ENCODE data around the gene TBC1D4. TPM values are rescaled to one million over a fixed set of nuclear protein-coding genes. Genes with fewer than 3 reads are reported as not detected.

TBC1D4 gene
- total RNA-seq, 2 donors from 2014 or later: 16.7 to 27.9 TPM

DNA sequence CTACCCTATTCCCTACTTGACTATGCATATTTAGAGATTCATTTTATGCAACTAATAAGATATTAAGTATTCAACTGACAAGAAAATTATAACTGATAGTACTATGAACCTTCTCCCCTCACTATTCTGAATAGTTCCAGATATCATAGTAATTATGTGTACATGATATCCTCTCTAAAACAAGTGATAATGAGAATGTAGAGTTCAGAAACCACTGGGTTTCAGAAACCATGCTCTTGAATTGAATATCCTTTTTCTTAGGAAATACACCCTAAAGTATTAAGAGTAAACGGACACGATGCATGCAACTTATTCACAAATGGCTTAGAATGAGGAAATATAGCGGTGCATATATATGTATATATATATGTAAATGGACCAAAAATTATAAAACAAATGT lies 160.9 kb downstream of the TBC1D4 start:
- no peaks in the 10 kb centered on the region for H3K4me1 ChIP-seq
- no peaks in the 10 kb centered on the region for H3K9me3 ChIP-seq
- no peak overlapping the region for H3K27ac ChIP-seq
- TF ChIP-seq, protein P1, sequence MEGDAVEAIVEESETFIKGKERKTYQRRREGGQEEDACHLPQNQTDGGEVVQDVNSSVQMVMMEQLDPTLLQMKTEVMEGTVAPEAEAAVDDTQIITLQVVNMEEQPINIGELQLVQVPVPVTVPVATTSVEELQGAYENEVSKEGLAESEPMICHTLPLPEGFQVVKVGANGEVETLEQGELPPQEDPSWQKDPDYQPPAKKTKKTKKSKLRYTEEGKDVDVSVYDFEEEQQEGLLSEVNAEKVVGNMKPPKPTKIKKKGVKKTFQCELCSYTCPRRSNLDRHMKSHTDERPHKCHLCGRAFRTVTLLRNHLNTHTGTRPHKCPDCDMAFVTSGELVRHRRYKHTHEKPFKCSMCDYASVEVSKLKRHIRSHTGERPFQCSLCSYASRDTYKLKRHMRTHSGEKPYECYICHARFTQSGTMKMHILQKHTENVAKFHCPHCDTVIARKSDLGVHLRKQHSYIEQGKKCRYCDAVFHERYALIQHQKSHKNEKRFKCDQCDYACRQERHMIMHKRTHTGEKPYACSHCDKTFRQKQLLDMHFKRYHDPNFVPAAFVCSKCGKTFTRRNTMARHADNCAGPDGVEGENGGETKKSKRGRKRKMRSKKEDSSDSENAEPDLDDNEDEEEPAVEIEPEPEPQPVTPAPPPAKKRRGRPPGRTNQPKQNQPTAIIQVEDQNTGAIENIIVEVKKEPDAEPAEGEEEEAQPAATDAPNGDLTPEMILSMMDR (IDR thresholded peaks at IDR 0.05): no peak
- intact Hi-C loops (cut with DNase I): no loop called here
- DNase-seq: no peak
- no peak overlapping the region for H3K4me3 ChIP-seq
- H3K27me3 ChIP-seq: no peaks in the 10 kb centered on the region
- no peak overlapping the region for H3K9ac ChIP-seq (ENCODE audit: low read depth in 2 of 2, low read length in 2 of 2)
- H3K36me3 ChIP-seq: no peaks in the 10 kb centered on the region

DNA sequence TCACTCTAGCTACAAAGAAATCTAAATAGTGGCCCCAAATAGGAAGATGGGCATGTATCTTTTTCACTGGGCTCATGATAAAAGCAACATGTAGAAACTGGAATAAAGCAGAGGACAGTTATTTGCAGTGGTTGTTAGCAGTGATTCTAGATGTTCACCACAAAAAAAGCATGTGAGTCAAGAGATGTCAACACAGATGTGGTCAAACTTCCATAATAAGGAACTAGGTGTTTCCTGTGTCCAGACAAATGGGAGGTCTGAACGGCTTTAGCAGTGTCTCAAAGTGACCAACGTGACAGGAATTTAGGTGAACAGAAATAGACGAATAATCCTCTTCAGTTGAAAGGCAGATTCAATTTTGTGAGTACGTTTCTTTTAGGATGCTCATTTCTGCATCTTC lies 162.7 kb downstream of the TBC1D4 start:
- Histone ChIP-seq H3K27ac (no peak overlapping the region), H3K9ac (ENCODE audit: low read depth in 2 of 2, low read length in 2 of 2) (no peak overlapping the region), H3K4me3 (no peak overlapping the region), H3K9me3 (no peaks in the 10 kb centered on the region), H3K27me3 (no peaks in the 10 kb centered on the region), H3K36me3 (no peaks in the 10 kb centered on the region), H3K4me1 (no peaks in the 10 kb centered on the region)
- TF ChIP-seq, protein P1 (IDR thresholded peaks at IDR 0.05): no peak
- intact Hi-C loops (cut with DNase I): no loop called here
- DNase-seq: no peak

DNA sequence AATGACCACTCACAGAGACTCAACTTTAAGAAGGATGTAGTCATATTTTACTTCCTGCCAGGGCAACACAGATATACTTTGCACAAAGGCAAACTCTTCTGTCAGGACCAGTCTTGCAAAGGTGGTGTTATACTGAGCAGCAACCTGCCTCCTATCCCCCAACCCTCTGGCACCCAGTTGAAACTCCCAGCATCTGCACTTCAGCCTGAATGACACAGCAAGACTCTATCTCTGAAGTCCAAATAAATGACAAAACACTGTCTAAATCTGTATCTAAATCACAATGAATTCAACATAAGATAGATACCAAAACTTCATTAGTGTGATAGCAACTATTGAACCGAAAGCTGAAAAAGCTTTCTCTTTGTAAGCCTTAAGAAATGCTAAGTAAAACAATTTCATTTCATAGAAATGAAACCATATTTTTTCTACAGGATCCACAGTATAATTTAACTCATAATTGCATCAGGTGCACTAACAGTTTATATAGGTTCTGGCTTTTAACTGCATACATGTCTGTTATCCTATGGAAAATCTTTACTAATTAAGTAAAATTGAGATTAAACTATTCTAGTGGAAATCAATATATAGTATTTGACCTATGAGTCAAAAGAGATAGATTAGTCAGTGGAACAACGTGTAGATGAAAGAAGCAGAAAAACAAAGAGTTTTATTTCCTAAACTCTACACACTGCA lies 163.7 kb downstream of the TBC1D4 start:
- H3K4me3 ChIP-seq: no peak overlapping the region
- no peaks in the 10 kb centered on the region for H3K4me1 ChIP-seq
- H3K27me3 ChIP-seq: no peaks in the 10 kb centered on the region
- H3K9me3 ChIP-seq: no peaks in the 10 kb centered on the region
- no peak for DNase-seq
- no peak overlapping the region for H3K9ac ChIP-seq (ENCODE audit: low read depth in 2 of 2, low read length in 2 of 2)
- H3K36me3 ChIP-seq: no peaks in the 10 kb centered on the region
- TF ChIP-seq, protein P1 (IDR thresholded peaks at IDR 0.05): no peak
- intact Hi-C loops (cut with DNase I): no loop called here
- no peak overlapping the region for H3K27ac ChIP-seq

DNA sequence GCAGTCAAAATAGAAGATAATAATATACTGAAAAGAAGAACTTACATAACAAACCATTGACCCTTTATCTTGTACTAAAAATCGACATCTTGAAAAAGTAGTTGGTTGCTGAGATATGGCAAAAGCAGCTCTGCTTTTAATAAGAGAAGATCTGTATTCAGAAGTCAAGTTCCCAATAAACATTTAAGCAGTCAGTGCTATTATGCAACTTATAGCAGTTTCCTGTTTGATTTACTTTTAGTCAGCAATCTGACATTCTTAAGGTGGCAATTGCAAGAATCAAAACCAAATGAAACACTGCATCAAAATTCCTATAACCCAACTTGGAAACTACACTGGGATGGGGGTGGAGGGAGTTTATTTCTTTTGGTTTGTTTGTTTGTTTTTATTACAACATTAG lies 165.5 kb downstream of the TBC1D4 start:
- Histone ChIP-seq H3K4me3 (no peak overlapping the region), H3K9ac (ENCODE audit: low read depth in 2 of 2, low read length in 2 of 2) (no peak overlapping the region), H3K36me3 (no peaks in the 10 kb centered on the region), H3K27ac (no peak overlapping the region), H3K27me3 (no peaks in the 10 kb centered on the region), H3K9me3 (no peaks in the 10 kb centered on the region), H3K4me1 (no peaks in the 10 kb centered on the region)
- intact Hi-C loops (cut with DNase I): no loop called here
- TF ChIP-seq, protein P1 (IDR thresholded peaks at IDR 0.05): no peak
- DNase-seq: no peak

DNA sequence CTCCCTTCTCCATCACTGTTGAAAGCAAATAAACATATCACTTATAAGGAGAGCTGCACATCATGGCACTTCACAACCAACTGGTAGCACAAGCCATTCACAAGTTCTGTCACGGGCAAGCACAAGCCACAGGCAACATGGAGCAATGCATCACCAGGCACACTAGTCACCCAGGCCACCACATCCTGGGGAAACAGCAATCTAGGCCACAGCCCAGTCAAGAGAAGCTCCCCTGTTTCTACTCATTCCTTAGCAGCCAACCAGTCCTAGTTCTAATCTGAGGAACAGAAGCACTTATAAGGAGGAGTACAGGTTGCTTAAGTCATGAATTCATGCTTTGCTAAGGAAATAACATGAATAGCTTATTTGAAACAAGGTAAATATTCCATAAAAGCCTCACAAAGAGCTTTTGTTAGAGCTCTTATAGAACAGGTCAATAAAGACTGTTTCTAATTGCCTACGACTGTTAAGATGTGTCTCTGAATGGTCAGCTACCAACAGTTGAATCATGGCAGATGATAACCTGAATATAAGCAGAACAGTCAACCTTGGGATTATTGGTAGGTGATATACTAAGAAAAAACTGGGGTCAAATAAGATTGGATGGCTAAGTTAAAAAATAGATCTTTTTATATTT lies 169.0 kb downstream of the TBC1D4 start:
- TF ChIP-seq, protein P1 (IDR thresholded peaks at IDR 0.05): no peak
- H3K27ac ChIP-seq: no peak overlapping the region
- intact Hi-C loops (cut with DNase I): no loop called here
- DNase-seq: peak; percentile 18
- no peak overlapping the region for H3K9ac ChIP-seq (ENCODE audit: low read depth in 2 of 2, low read length in 2 of 2)
- H3K4me1 ChIP-seq: no peaks in the 10 kb centered on the region
- no peaks in the 10 kb centered on the region for H3K9me3 ChIP-seq
- no peaks in the 10 kb centered on the region for H3K36me3 ChIP-seq
- H3K27me3 ChIP-seq: no peaks in the 10 kb centered on the region
- no peak overlapping the region for H3K4me3 ChIP-seq

Data from colonic mucosa (tissue), 4 donors.